Measurements from ENCODE around the gene LRRC66. TPM values are rescaled to one million over a fixed set of nuclear protein-coding genes. Genes with fewer than 3 reads are reported as not detected.

The LRRC66 gene
- total and polyA plus RNA-seq, 2 of the 13 experiments (the other 11 are each of a cell fraction or from before 2014, with no cell fraction given), result not detected

- TF ChIP-seq, protein P1, sequence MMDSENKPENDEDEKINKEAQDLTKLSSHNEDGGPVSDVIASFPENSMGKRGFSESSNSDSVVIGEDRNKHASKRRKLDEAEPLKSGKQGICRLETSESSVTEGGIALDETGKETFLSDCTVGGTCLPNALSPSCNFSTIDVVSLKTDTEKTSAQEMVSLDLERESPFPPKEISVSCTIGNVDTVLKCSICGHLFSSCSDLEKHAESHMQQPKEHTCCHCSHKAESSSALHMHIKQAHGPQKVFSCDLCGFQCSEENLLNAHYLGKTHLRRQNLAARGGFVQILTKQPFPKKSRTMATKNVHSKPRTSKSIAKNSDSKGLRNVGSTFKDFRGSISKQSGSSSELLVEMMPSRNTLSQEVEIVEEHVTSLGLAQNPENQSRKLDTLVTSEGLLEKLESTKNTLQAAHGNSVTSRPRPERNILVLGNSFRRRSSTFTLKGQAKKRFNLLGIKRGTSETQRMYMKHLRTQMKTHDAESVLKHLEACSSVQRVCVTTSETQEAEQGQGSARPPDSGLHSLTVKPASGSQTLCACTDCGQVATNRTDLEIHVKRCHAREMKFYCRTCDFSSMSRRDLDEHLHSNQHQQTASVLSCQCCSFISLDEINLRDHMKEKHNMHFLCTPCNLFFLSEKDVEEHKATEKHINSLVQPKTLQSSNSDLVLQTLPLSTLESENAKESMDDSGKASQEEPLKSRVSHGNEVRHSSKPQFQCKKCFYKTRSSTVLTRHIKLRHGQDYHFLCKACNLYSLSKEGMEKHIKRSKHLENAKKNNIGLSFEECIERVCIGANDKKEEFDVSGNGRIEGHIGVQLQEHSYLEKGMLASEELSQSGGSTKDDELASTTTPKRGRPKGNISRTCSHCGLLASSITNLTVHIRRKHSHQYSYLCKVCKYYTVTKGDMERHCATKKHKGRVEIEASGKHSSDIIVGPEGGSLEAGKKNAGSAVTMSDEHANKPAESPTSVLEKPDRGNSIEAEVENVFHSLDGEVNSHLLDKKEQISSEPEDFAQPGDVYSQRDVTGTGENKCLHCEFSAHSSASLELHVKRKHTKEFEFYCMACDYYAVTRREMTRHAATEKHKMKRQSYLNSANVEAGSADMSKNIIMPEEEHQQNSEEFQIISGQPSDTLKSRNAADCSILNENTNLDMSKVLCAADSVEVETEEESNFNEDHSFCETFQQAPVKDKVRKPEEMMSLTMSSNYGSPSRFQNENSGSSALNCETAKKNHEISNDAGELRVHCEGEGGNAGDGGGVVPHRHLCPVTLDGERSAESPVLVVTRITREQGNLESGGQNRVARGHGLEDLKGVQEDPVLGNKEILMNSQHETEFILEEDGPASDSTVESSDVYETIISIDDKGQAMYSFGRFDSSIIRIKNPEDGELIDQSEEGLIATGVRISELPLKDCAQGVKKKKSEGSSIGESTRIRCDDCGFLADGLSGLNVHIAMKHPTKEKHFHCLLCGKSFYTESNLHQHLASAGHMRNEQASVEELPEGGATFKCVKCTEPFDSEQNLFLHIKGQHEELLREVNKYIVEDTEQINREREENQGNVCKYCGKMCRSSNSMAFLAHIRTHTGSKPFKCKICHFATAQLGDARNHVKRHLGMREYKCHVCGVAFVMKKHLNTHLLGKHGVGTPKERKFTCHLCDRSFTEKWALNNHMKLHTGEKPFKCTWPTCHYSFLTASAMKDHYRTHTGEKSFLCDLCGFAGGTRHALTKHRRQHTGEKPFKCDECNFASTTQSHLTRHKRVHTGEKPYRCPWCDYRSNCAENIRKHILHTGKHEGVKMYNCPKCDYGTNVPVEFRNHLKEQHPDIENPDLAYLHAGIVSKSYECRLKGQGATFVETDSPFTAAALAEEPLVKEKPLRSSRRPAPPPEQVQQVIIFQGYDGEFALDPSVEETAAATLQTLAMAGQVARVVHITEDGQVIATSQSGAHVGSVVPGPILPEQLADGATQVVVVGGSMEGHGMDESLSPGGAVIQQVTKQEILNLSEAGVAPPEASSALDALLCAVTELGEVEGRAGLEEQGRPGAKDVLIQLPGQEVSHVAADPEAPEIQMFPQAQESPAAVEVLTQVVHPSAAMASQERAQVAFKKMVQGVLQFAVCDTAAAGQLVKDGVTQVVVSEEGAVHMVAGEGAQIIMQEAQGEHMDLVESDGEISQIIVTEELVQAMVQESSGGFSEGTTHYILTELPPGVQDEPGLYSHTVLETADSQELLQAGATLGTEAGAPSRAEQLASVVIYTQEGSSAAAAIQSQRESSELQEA (CRISPR knock-in tag; IDR thresholded peaks at IDR 0.05; ENCODE audit: not compliant biosample characterization), result no peak
- TF ChIP-seq CENPX (CRISPR knock-in tag; IDR thresholded peaks at IDR 0.05) (no peak), TBP (CRISPR knock-in tag; IDR thresholded peaks at IDR 0.05) (no peak), ZNF703 (CRISPR knock-in tag; IDR thresholded peaks at IDR 0.05; ENCODE audit: borderline replicate concordance) (no peak), HNRNPUL1 (IDR thresholded peaks at IDR 0.05; ENCODE audit: low read depth, low read length) (no peak), NFIC (IDR thresholded peaks at IDR 0.05; ENCODE audit: low read length) (no peak), TMF1 (CRISPR knock-in tag; IDR thresholded peaks at IDR 0.05; ENCODE audit: low read depth) (no peak), RARA (CRISPR knock-in tag; IDR thresholded peaks at IDR 0.05) (no peak), ZNF564 (CRISPR knock-in tag; IDR thresholded peaks at IDR 0.05) (peak; percentile 63), TCF12 (IDR thresholded peaks at IDR 0.05) (no peak), TCF12 (CRISPR knock-in tag; IDR thresholded peaks at IDR 0.05) (no peak), BHLHE40 (IDR thresholded peaks at IDR 0.05; ENCODE audit: low read length) (no peak), ZNF317 (CRISPR knock-in tag; IDR thresholded peaks at IDR 0.05) (peak; percentile 62)
- TF ChIP-seq, protein P2, sequence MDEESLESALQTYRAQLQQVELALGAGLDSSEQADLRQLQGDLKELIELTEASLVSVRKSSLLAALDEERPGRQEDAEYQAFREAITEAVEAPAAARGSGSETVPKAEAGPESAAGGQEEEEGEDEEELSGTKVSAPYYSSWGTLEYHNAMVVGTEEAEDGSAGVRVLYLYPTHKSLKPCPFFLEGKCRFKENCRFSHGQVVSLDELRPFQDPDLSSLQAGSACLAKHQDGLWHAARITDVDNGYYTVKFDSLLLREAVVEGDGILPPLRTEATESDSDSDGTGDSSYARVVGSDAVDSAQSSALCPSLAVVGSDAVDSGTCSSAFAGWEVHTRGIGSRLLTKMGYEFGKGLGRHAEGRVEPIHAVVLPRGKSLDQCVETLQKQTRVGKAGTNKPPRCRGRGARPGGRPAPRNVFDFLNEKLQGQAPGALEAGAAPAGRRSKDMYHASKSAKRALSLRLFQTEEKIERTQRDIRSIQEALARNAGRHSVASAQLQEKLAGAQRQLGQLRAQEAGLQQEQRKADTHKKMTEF (CRISPR knock-in tag; IDR thresholded peaks at IDR 0.05), result no peak; the same call in 1 of the 2 replicates
- TF ChIP-seq, protein P3, sequence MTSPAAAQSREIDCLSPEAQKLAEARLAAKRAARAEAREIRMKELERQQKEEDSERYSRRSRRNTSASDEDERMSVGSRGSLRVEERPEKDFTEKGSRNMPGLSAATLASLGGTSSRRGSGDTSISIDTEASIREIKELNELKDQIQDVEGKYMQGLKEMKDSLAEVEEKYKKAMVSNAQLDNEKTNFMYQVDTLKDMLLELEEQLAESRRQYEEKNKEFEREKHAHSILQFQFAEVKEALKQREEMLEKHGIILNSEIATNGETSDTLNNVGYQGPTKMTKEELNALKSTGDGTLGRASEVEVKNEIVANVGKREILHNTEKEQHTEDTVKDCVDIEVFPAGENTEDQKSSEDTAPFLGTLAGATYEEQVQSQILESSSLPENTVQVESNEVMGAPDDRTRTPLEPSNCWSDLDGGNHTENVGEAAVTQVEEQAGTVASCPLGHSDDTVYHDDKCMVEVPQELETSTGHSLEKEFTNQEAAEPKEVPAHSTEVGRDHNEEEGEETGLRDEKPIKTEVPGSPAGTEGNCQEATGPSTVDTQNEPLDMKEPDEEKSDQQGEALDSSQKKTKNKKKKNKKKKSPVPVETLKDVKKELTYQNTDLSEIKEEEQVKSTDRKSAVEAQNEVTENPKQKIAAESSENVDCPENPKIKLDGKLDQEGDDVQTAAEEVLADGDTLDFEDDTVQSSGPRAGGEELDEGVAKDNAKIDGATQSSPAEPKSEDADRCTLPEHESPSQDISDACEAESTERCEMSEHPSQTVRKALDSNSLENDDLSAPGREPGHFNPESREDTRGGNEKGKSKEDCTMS (CRISPR knock-in tag; conservative IDR thresholded peaks at IDR 0.05), result no peak
These were observed 31.7 kb upstream of the LRRC66 start (continued) for GRCh38 chr4:52051615-52052474.

All from HepG2 (cell line).